Peyer's patch (tissue), 4 donors: ENCODE data around the gene TSPAN9. TPM values are rescaled to one million over a fixed set of nuclear protein-coding genes. Genes with fewer than 3 reads are reported as not detected.

ENCODE experiments used
- DNase-seq, 3 donors: peaks; one replicate each; pipeline ENCODE4 v3.0.0-alpha.2; 2017 to 2019
- H3K27ac ChIP-seq, 4 donors: fragments of 200-600 bp; sonication (generic); one replicate each; pipeline ENCODE4 v1.5.1; 2016 to 2019
- H3K27me3 ChIP-seq, 2 donors: fragments of 200-600 bp; sonication (generic); one replicate each; pipeline ENCODE4 v1.5.1; 2019
- H3K36me3 ChIP-seq, 3 donors: fragments of 200-600 bp; sonication (generic); one replicate each; pipeline ENCODE4 v1.5.1; 2016 to 2019
- H3K4me1 ChIP-seq, 4 donors: fragments of 200-600 bp; sonication (generic); one replicate each; pipeline ENCODE4 v1.5.1; 2016 to 2019
- H3K4me3 ChIP-seq, 4 donors: fragments of 200-600 bp; sonication (generic); 1 replicate in 3 of 4; 2 replicates in 1 of 4; pipeline ENCODE4 v1.5.1; 2016 to 2019; ENCODE audit warnings: mild to moderate bottlenecking in 1 of 4
- H3K9me3 ChIP-seq, 4 donors: fragments of 200-600 bp; sonication (generic); one replicate each; pipeline ENCODE4 v1.5.1; 2016 to 2019; ENCODE audit warnings: mild to moderate bottlenecking in 1 of 4
- POLR2A ChIP-seq, 2 donors: fragments of 450-650 bp; IDR thresholded peaks; one replicate each; pipeline ENCODE4 v1.5.1; 2017; ENCODE audit warnings: antibody characterized with exemption in 2 of 2, mild to moderate bottlenecking in 2 of 2, moderate library complexity in 2 of 2
- total RNA-seq, 4 donors: library from RNA; depleted of rRNA; stranded (reverse); fragments of >200 nt; gene quantifications; one replicate each; pipeline ENCODE4 v1.1.0, GENCODE V29; 2016
- TF ChIP-seq, protein P1 (sequence below), 6 experiments: fragments of 450-650 bp in 4 of 6; fragments of 200-600 bp in 2 of 6; sonication (generic) in 1 of 6; IDR thresholded peaks; one replicate each; pipeline ENCODE4 v1.5.1; 2017 to 2019; ENCODE audit warnings: antibody characterized with exemption in 6 of 6, mild to moderate bottlenecking in 3 of 6, moderate library complexity in 1 of 6

TSPAN9 gene
- total RNA-seq, 4 donors from 2014 or later, result 7.5 to 23.9 (median 11.8) TPM

- Histone ChIP-seq H3K27me3 (no peaks in the 10 kb centered on the region), H3K4me3 (no peak overlapping the region), H3K9me3 (no peaks in the 10 kb centered on the region), H3K27ac (no peak overlapping the region), H3K36me3 (peaks cover 0 to 9% (median 0%) of the 10 kb centered on the region in 3 donors), H3K4me1 (no peaks in the 10 kb centered on the region)
- DNase-seq, result no peak
- no peak for TF ChIP-seq POLR2A (IDR thresholded peaks at IDR 0.05)
Measured at GRCh38 chr12:3278681-3279414, 201.7 kb downstream of the TSPAN9 start.

- no peak overlapping the region for H3K27ac ChIP-seq
- TF ChIP-seq POLR2A (IDR thresholded peaks at IDR 0.05), result no peak
- TF ChIP-seq, protein P1, sequence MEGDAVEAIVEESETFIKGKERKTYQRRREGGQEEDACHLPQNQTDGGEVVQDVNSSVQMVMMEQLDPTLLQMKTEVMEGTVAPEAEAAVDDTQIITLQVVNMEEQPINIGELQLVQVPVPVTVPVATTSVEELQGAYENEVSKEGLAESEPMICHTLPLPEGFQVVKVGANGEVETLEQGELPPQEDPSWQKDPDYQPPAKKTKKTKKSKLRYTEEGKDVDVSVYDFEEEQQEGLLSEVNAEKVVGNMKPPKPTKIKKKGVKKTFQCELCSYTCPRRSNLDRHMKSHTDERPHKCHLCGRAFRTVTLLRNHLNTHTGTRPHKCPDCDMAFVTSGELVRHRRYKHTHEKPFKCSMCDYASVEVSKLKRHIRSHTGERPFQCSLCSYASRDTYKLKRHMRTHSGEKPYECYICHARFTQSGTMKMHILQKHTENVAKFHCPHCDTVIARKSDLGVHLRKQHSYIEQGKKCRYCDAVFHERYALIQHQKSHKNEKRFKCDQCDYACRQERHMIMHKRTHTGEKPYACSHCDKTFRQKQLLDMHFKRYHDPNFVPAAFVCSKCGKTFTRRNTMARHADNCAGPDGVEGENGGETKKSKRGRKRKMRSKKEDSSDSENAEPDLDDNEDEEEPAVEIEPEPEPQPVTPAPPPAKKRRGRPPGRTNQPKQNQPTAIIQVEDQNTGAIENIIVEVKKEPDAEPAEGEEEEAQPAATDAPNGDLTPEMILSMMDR (IDR thresholded peaks at IDR 0.05), result no peak
- peaks cover 0 to 9% (median 0%) of the 10 kb centered on the region in 3 donors for H3K36me3 ChIP-seq
- DNase-seq, result no peak
- no peaks in the 10 kb centered on the region for H3K9me3 ChIP-seq
- H3K27me3 ChIP-seq, result no peaks in the 10 kb centered on the region
- no peaks in the 10 kb centered on the region for H3K4me1 ChIP-seq
- H3K4me3 ChIP-seq, result no peak overlapping the region
Measured at GRCh38 chr12:3279415-3279780, 202.2 kb downstream of the TSPAN9 start.

GRCh38 chr12:3279832-3280231 lies 202.7 kb downstream of the TSPAN9 start:
- H3K36me3 ChIP-seq, result peaks cover 0 to 9% (median 0%) of the 10 kb centered on the region in 3 donors
- TF ChIP-seq, protein P1 (IDR thresholded peaks at IDR 0.05), result no peak
- TF ChIP-seq POLR2A (IDR thresholded peaks at IDR 0.05), result no peak
- H3K9me3 ChIP-seq, result no peaks in the 10 kb centered on the region
- no peak for DNase-seq
- H3K27me3 ChIP-seq, result no peaks in the 10 kb centered on the region
- H3K4me3 ChIP-seq, result no peak overlapping the region
- no peak overlapping the region for H3K27ac ChIP-seq
- no peaks in the 10 kb centered on the region for H3K4me1 ChIP-seq

GRCh38 chr12:3280967-3281366 lies 203.8 kb downstream of the TSPAN9 start:
- Histone ChIP-seq H3K27ac (no peak overlapping the region), H3K4me1 (no peaks in the 10 kb centered on the region), H3K27me3 (no peaks in the 10 kb centered on the region), H3K4me3 (no peak overlapping the region), H3K36me3 (peaks cover 0 to 9% (median 0%) of the 10 kb centered on the region in 3 donors), H3K9me3 (no peaks in the 10 kb centered on the region)
- TF ChIP-seq, protein P1 (IDR thresholded peaks at IDR 0.05), result no peak
- TF ChIP-seq POLR2A (IDR thresholded peaks at IDR 0.05), result no peak
- no peak for DNase-seq

DNA sequence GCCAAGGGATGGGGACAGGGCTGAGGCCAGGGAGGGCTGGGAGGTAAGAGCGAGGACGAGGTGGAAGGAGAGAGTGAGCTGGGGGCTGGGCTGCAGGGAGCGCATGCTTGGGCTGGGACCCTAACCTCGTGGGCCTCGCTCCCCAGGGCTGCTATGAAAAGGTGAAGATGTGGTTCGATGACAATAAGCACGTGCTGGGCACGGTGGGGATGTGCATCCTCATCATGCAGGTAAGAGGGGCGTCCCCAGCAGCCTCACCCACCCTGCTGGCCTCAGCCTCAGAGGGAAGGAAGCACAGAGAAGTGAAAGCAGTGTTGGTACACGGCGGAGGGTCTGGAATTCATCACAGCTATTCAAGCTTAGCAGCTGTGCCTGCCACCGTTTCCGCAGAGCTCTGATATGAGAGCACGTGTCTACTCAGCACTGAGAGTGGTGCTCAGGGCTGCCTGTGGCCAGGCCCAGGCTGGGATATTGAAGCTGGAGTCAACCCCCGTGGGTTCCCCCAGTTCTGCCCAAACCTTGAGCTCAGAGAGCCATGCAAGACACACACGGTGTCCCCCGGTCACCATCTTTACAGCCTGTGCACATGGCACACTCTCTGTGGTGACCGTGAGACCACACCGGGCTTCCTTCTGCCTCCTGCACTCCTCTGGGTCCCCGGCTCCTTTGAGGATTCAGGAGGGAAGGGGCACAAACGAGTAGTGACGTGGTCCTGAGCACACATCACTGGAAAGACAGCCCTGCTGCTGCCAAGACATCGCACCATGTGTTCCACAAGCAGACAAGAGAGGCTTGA lies 204.6 kb downstream of the TSPAN9 start:
- H3K4me3 ChIP-seq, result no peak overlapping the region
- TF ChIP-seq, protein P1 (IDR thresholded peaks at IDR 0.05), result no peak
- TF ChIP-seq POLR2A (IDR thresholded peaks at IDR 0.05), result no peak
- no peak for DNase-seq
- H3K27ac ChIP-seq, result no peak overlapping the region
- H3K9me3 ChIP-seq, result no peaks in the 10 kb centered on the region
- no peaks in the 10 kb centered on the region for H3K4me1 ChIP-seq
- H3K27me3 ChIP-seq, result no peaks in the 10 kb centered on the region
- peaks cover 0 to 9% (median 0%) of the 10 kb centered on the region in 3 donors for H3K36me3 ChIP-seq

DNA sequence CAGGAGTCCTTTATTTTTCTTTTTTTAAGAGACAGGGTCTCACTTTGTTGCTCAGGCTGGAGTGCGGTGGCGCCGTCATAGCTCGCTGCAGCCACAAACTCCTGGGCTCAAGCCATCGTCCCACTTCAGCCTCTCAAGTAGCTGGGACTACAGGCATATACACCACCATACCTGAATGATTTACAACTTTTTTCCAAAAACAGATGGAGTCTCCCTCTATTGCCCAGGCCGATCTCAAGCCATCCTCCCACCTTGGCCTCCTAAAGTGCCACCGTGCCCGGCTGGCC lies 205.1 kb downstream of the TSPAN9 start:
- H3K36me3 ChIP-seq, result peaks cover 0 to 9% (median 0%) of the 10 kb centered on the region in 3 donors

More for the DNA sequence above, 205.1 kb downstream of the TSPAN9 start:
- TF ChIP-seq POLR2A (IDR thresholded peaks at IDR 0.05), result no peak
- TF ChIP-seq, protein P1 (IDR thresholded peaks at IDR 0.05), result no peak
- H3K4me1 ChIP-seq, result no peaks in the 10 kb centered on the region
- H3K4me3 ChIP-seq, result no peak overlapping the region
- DNase-seq, result no peak
- no peaks in the 10 kb centered on the region for H3K27me3 ChIP-seq
- H3K27ac ChIP-seq, result no peak overlapping the region
- H3K9me3 ChIP-seq, result no peaks in the 10 kb centered on the region
